Posterior cingulate gyrus (tissue), 11 donors: ENCODE measurements around the gene TNS3.
"Not testable (repeated sequence)": the region's sequence is repeated elsewhere in the genome, so short reads cannot be mapped to it uniquely, and the experiment has no call there.

Experiments used
- DNase-seq, 10 donors: peaks; one replicate each; pipeline versions ENCODE4 v3.0.0 to v3.0.0-alpha.2; 2020 to 2021; ENCODE audit warnings: mixed read lengths in 3 of 10
- intact Hi-C: fragments of 100-400 bp; cut with DNase I; formaldehyde crosslinking; loops from one replicate; pipeline ENCODE4 v1.15.1; 2023

TNS3 gene

GRCh38 chr7:47479821-47480575 is 101.9 kb downstream of the TNS3 start:
- intact Hi-C loops: no loop called here
- peak in 3 of 10 donors; percentile 58 to 67 (median 61) for DNase-seq

DNA sequence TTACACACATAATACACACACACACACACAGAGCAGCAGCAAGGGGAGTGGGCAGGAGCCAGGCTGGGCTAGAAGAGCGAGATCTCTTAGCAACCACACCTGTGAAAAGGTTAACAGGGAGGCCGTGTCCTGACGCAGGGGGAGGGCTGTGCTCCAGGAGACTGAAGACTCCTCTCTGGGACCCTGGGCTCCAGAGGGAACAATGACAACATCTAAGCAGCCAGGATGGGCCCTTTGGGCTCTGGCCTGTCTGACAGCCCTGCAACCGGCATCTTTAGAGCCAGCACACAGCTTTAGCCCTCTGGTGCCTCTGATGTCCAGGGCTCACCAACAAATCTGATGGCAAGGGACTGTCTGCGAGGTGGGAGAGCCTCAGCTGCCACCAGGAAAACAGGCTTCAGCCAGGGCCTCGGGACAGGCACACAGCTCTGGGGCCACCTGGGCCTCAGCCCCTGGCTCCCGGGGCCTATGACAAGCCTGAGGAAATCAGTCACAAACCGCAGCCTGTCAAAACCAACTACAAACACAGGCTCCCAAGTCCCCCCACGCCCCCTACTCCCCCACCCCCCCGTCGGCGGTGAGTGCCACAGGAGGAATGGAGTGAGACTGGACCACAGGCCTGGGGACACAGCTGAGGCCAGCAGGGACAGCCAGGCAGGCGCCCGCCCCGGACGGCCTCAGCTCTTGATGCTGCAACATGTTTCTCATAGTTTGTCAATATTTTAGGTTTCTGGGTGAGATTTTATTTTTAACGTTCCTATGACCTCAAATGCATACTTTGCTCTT is 102.8 kb downstream of the TNS3 start:
- intact Hi-C loops: no loop called here
- DNase-seq: peak in 2 of 10 donors; percentile 37 to 50

DNA sequence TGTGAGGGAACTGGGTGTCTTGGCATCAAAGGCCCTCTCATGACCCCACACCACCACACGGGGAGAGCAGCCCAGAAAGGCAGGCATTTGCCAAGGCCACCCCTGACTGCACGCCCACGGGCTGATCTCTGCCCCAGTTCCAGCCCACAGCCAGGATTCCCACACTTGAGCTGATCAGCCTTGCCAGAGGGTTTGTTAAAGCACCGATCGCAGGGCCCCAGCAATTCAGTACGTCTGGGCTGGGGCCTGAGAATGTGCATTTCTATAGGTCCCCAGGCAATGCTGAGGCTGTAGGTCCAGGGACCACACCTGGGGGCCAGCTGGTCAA is 103.9 kb downstream of the TNS3 start:
- peak in 2 of 10 donors; percentile 67 to 71 for DNase-seq
- intact Hi-C loops: no loop called here

DNA sequence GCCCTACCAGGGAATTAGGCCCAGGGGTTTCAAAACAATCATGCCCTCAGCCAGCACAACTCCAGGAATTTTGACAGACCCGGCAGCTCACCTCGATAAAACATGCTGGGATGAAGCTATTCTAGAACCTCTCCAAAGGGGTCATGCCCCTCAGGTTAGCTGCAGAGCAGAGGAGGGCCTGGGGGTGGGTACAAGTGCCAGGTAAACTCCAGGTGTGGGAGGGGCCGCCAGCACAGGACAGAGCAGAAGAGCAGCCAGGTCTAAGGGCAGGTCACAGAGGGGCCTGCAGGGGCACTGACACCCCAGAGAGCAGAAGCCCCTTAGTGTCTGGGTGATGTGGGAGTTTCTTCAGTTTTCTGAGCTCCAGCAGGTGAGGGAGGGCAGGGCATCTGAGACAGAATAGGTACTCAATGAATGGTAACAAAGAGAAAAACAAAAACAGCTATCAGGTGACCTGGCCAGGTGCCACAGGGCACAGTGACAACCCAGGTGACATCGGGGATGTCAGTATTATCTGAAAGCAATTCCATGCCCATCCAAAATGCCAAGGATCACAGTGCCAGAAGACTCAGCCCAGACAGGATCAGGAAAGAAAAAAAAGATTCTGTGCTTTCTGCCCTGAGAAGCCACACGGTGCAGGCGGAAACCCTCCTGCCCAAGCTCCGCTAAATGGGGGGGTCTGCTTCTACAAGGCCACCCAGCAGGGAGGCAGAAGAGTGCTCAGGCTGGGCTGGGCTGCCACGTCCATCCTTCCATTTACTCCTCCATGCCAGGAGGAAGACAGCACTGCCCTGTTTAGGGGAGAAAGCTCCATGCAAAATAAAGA is 104.5 kb downstream of the TNS3 start:
- peak in 2 of 10 donors; percentile 50 to 52 for DNase-seq
- intact Hi-C loops: no loop called here

DNA sequence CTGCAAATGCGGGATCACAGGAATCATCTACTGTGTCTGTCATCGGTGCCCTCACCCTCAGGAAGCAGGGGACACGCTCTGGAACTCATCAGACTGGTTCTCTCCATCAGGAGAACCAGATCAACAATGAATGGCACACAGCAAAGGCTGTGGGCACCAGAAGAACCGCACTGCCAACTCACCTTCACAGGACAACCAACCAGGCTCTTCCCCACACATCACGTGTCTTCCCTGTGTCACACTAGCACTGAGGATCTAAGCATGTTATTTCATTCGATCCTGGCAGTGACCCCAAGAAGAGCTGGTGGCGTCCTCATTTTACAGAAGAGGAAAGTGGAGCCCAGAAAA is 106.1 kb downstream of the TNS3 start:
- intact Hi-C loops: no loop called here
- peak in 1 of 10 donors; percentile 37 for DNase-seq

DNA sequence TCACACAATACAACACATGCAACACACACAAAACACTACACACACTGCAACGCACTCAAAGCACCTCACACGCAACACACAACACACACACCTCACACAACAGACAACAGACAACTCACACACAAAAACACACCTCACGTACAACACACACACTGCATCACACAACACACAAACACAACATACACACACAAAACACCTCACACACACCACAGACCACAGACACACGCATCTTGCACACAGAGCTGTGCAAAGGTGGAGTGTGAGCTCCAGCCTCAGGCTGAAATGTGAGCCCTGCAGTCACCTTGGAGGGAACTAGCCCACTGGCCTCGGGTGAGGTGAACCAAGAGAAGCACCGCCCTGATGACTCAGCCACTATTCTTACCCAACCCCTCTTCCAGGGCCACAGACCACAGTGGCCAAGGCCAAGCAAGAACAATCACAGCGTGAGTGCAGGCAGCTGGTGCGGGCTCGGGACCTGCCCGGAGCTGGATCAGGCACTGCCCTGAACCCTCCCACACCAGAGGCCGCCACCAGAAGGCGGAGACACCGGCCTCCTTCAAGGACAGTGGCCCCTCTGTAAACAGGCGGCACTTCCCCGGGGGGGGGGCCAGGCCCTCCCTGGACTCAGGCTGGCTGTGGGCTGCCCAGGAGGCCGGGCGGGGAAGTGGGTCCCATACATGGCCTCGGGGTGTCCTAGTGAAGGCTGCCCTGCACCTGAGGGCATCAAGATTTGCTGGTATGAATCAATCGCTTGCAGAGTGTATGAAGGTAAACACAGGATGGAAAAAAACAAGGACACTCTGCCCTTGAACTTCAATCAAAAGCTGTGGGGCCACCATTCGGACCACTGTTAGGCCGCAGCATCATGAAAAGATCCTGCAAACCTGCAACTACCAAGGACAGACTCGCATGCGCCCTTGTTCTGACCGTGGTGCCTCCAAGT is 106.7 kb downstream of the TNS3 start:
- intact Hi-C loops: no loop called here
- peak in 8 of 10 donors; percentile 32 to 92 (median 58) for DNase-seq

GRCh38 chr7:47474211-47474936 is 107.5 kb downstream of the TNS3 start:
- DNase-seq: no peak
- intact Hi-C loops: no loop called here

- intact Hi-C loops: no loop called here
- DNase-seq: peak in 2 of 10 donors; percentile 48 to 78
These were observed 108.3 kb downstream of the TNS3 start for GRCh38 chr7:47473499-47474210.

GRCh38 chr7:47472444-47473157 is 109.3 kb downstream of the TNS3 start:
- peak in 1 of 10 donors; percentile 58 for DNase-seq
- intact Hi-C loops: no loop called here

GRCh38 chr7:47471831-47472230 is 110.1 kb downstream of the TNS3 start:
- intact Hi-C loops: no loop called here
- DNase-seq: peak in 1 of 10 donors; percentile 56

- peak in 2 of 10 donors; percentile 32 to 42 for DNase-seq
- intact Hi-C loops: no loop called here
These were observed 110.6 kb downstream of the TNS3 start for GRCh38 chr7:47471358-47471703.

- intact Hi-C loops: no loop called here
- peak in 2 of 10 donors; percentile 61 to 74 for DNase-seq
These were observed 111.1 kb downstream of the TNS3 start for GRCh38 chr7:47470567-47471357.

GRCh38 chr7:47469846-47470245 is 112.1 kb downstream of the TNS3 start:
- intact Hi-C loops, DNase-seq: not testable (repeated sequence)

GRCh38 chr7:47466832-47467231 is 115.1 kb downstream of the TNS3 start:
- intact Hi-C loops: no loop called here
- peak in 1 of 10 donors; percentile 45 for DNase-seq

GRCh38 chr7:47465191-47465590 is 116.7 kb downstream of the TNS3 start:
- intact Hi-C loops: no loop called here
- DNase-seq: peak in 1 of 10 donors; percentile 7

DNA sequence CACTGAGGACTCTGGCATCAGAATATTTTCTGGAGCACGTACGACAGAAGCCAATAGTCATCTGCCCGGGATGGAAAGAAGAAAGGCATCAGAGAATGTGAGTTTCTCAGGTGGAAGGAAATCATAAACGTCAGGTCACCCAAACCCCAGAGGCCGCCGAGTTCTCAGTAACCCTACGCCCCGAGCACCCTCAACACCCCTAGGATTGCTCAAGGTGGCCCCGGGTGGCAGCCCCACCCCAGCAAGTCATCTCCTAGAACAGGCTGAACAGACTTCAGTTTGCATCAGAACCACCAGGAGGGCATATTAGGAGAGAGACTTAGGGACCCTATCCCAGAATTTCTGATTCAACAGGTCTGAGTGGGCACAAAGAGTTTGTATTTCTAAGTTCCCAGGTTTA is 117.6 kb downstream of the TNS3 start:
- intact Hi-C loops: no loop called here
- peak in 1 of 10 donors; percentile 67 for DNase-seq

DNA sequence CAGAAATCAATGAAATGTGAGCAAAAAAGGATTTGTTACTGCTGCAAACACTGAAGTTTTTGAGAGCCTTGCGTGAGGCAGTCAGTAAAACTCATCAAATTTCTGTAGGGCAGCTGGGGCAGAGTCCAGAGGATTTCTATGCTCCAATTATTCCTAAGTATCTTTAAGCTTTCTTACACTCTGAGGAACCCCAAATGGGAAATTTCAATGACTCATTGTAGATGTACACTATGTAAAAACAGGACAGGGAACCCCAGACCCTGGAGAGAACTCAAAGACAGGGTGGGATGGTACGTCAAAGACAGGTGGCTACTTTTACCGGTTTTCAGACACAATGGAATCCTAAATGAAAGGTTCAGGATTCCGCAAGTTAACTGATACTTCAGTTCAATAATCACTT is 120.2 kb downstream of the TNS3 start:
- intact Hi-C loops: no loop called here
- DNase-seq: peak in 1 of 10 donors; percentile 0
